Esophagus muscularis mucosa (tissue), 4 donors: ENCODE data around the gene ITPKB.

ENCODE experiments used
- CTCF ChIP-seq, 3 experiments: fragments of 200-600 bp in 2 of 3; fragments of 450-650 bp in 1 of 3; sonication (generic) in 2 of 3; IDR thresholded peaks; one replicate each; pipeline ENCODE4 v1.5.1; 2017 to 2019; ENCODE audit warnings: antibody characterized with exemption in 3 of 3, mild to moderate bottlenecking in 2 of 3, moderate library complexity in 1 of 3
- EP300 ChIP-seq: sonication (generic); formaldehyde crosslinking; IDR thresholded peaks from one replicate; pipeline ENCODE4 v1.6.1; 2017; ENCODE audit warnings: antibody characterized with exemption
- POLR2A ChIP-seq: fragments of 450-650 bp; IDR thresholded peaks from one replicate; pipeline ENCODE4 v1.6.1; 2017; ENCODE audit warnings: antibody characterized with exemption, moderate library complexity, mild to moderate bottlenecking, low read depth
- POLR2AphosphoS5 ChIP-seq, 2 donors: sonication (generic); formaldehyde crosslinking; IDR thresholded peaks; one replicate each; pipeline ENCODE4 v1.6.1; 2017; ENCODE audit warnings: antibody characterized with exemption in 2 of 2

DNA sequence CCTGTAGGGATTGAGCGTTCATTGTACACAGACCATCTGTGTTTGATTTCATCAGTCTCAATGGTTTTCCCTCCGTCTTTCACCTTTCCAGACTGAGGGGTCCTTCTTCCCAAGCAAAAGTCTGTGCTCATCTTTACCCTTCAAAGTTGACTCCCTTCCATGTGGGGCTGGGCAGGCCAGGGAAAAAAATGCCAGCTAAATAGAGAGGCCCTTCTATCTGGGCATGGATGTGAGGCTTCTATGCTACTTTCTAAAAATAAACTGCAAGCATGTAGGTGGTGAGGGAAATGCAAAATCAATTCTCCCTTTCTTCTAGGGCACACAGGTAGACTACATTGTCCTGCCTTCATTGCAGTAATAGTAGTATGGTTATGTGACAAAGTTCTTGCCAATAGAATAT is 46.7 kb upstream of the ITPKB start:
- TF ChIP-seq CTCF (IDR thresholded peaks at IDR 0.05): no peak
- TF ChIP-seq POLR2A: no peak
- TF ChIP-seq POLR2AphosphoS5 (IDR thresholded peaks at IDR 0.05): no peak
- no peak for TF ChIP-seq EP300
